WTC11 (cell line): ENCODE results near the gene TGM2. TPM values are rescaled to one million over a fixed set of nuclear protein-coding genes. Genes with fewer than 3 reads are reported as not detected.

Experiments used
- ATAC-seq: fragments of 200-7000 bp; cut with Tn5 transposase; 2 replicates; pipeline ENCODE4 v1.10.0; 2021; ENCODE audit warnings: mild to moderate bottlenecking, moderate library complexity
- CTCF ChIA-PET: fragments of 300-600 bp; sonication (Branson Sonifier 250); formaldehyde crosslinking; loops from one replicate; lab custom pipeline; 2021; ENCODE audit warnings: antibody characterized with exemption; lab: Charles Lee
- POLR2A ChIA-PET: fragments of 350-600 bp; sonication (Branson Sonifier 250); formaldehyde crosslinking; loops from one replicate; lab custom pipeline; 2021; ENCODE audit warnings: antibody characterized with exemption; lab: Charles Lee
- DNase-seq: peaks from one replicate; pipeline ENCODE4 v3.0.0; 2021; ENCODE audit warnings: low spot score
- H3K27ac Mint-ChIP-seq: 2 replicates; pipeline ENCODE4 v1.8.0; 2021; ENCODE audit warnings: mixed read lengths
- H3K27me3 Mint-ChIP-seq: 2 replicates; pipeline ENCODE4 v1.8.0; 2021; ENCODE audit warnings: low read depth, mild to moderate bottlenecking, moderate library complexity, mixed read lengths
- H3K36me3 Mint-ChIP-seq: 2 replicates; pipeline ENCODE4 v1.8.0; 2021; ENCODE audit warnings: mixed read lengths
- H3K4me1 Mint-ChIP-seq: 2 replicates; pipeline ENCODE4 v1.8.0; 2022; ENCODE audit warnings: mixed read lengths
- H3K4me3 Mint-ChIP-seq: 2 replicates; pipeline ENCODE4 v1.8.0; 2021; ENCODE audit warnings: mild to moderate bottlenecking, moderate library complexity, mixed read lengths
- H3K9me3 Mint-ChIP-seq: 2 replicates; pipeline ENCODE4 v1.8.0; 2021; ENCODE audit warnings: mixed read lengths
- AFF4 ChIP-seq: sonication (generic); formaldehyde crosslinking; IDR thresholded peaks from 2 replicates; pipeline ENCODE4 v1.8.1; 2023; ENCODE audit warnings: mild to moderate bottlenecking, missing genetic modification reagents, borderline replicate concordance
- E2F1 ChIP-seq: sonication (generic); formaldehyde crosslinking; IDR thresholded peaks from 2 replicates; pipeline ENCODE4 v1.8.0; 2022; ENCODE audit warnings: mild to moderate bottlenecking, missing genetic modification reagents
- ERG ChIP-seq: fragments of 250-450 bp; sonication (Bioruptor Pico); IDR thresholded peaks from 2 replicates; pipeline ENCODE4 v1.8.0; 2021; ENCODE audit warnings: mild to moderate bottlenecking
- ETV6 ChIP-seq: sonication (generic); formaldehyde crosslinking; IDR thresholded peaks from 2 replicates; pipeline ENCODE4 v1.8.1; 2022; ENCODE audit warnings: mild to moderate bottlenecking, missing genetic modification reagents
- GRHL2 ChIP-seq: fragments of 250-450 bp; sonication (Bioruptor Pico); IDR thresholded peaks from 2 replicates; pipeline ENCODE4 v1.8.0; 2022; ENCODE audit warnings: mild to moderate bottlenecking, moderate library complexity; ENCODE audit not compliant: insufficient replicate concordance, severe bottlenecking
- MLX ChIP-seq: sonication (generic); formaldehyde crosslinking; IDR thresholded peaks from 2 replicates; pipeline ENCODE4 v1.8.1; 2023; ENCODE audit warnings: mild to moderate bottlenecking, missing genetic modification reagents, moderate library complexity
- MXD4 ChIP-seq: fragments of 250-450 bp; sonication (Bioruptor Pico); IDR thresholded peaks from 2 replicates; pipeline ENCODE4 v1.8.0; 2021; ENCODE audit warnings: mild to moderate bottlenecking, moderate library complexity, borderline replicate concordance
- RORB ChIP-seq: fragments of 250-450 bp; sonication (Bioruptor Pico); IDR thresholded peaks from 2 replicates; pipeline ENCODE4 v1.9.0; 2021; ENCODE audit warnings: mild to moderate bottlenecking
- SMAD3 ChIP-seq: sonication (generic); formaldehyde crosslinking; IDR thresholded peaks from 2 replicates; pipeline ENCODE4 v1.8.0; 2022; ENCODE audit warnings: missing genetic modification reagents, mild to moderate bottlenecking, borderline replicate concordance
- TCF7 ChIP-seq: sonication (generic); formaldehyde crosslinking; IDR thresholded peaks from 2 replicates; pipeline ENCODE4 v1.8.0; 2022; ENCODE audit warnings: mild to moderate bottlenecking, low read depth, missing genetic modification reagents, moderate library complexity
- USF2 ChIP-seq: sonication (generic); formaldehyde crosslinking; IDR thresholded peaks from 2 replicates; pipeline ENCODE4 v1.8.1; 2023; ENCODE audit warnings: mild to moderate bottlenecking, missing genetic modification reagents, moderate library complexity
- ZBTB21 ChIP-seq: sonication (generic); formaldehyde crosslinking; IDR thresholded peaks from 2 replicates; pipeline ENCODE4 v1.8.1; 2023; ENCODE audit warnings: mild to moderate bottlenecking, missing genetic modification reagents, borderline replicate concordance
- ZNF121 ChIP-seq: sonication (generic); formaldehyde crosslinking; IDR thresholded peaks from 2 replicates; pipeline ENCODE4 v1.8.0; 2023; ENCODE audit warnings: missing genetic modification reagents
- ZNF138 ChIP-seq: sonication (generic); formaldehyde crosslinking; conservative IDR thresholded peaks from 2 replicates; pipeline ENCODE4 v1.8.1; 2022; ENCODE audit warnings: mild to moderate bottlenecking, moderate library complexity, missing genetic modification reagents
- ZNF396 ChIP-seq: fragments of 250-450 bp; sonication (Bioruptor Pico); IDR thresholded peaks from 2 replicates; pipeline ENCODE4 v1.8.0; 2021; ENCODE audit warnings: mild to moderate bottlenecking, moderate library complexity, borderline replicate concordance
- total RNA-seq: library from RNA; stranded (reverse); gene quantifications from 3 replicates; pipeline ENCODE4 v1.2.3, GENCODE V29; 2021
- TF ChIP-seq, protein P1 (sequence below): sonication (generic); formaldehyde crosslinking; IDR thresholded peaks from 2 replicates; pipeline ENCODE4 v1.8.0; 2023; ENCODE audit warnings: missing genetic modification reagents
- TF ChIP-seq, protein P2 (sequence below): fragments of 250-450 bp; sonication (Bioruptor Pico); IDR thresholded peaks from 2 replicates; pipeline ENCODE4 v1.9.0; 2021; ENCODE audit warnings: mild to moderate bottlenecking
- TF ChIP-seq, protein P3 (sequence below): sonication (generic); formaldehyde crosslinking; conservative IDR thresholded peaks from 2 replicates; pipeline ENCODE4 v1.8.1; 2023; ENCODE audit warnings: mild to moderate bottlenecking, low read depth, missing genetic modification reagents, moderate library complexity

The TGM2 gene
- total RNA-seq, 1 experiment from 2014 or later: 1.5 TPM

- no peak for TF ChIP-seq ZNF138 (CRISPR knock-in tag)
- TF ChIP-seq GRHL2 (CRISPR knock-in tag): no peak
- TF ChIP-seq ZNF396: no peak
- no peak for TF ChIP-seq E2F1 (CRISPR knock-in tag)
- no peak for TF ChIP-seq TCF7 (CRISPR knock-in tag)
- no peak for TF ChIP-seq ZNF121
- no peak for TF ChIP-seq MXD4
- TF ChIP-seq ZBTB21 (CRISPR knock-in tag): no peak
- TF ChIP-seq AFF4: no peak
- no peak for TF ChIP-seq USF2 (CRISPR knock-in tag)
- TF ChIP-seq MLX: no peak
- TF ChIP-seq, protein P1, sequence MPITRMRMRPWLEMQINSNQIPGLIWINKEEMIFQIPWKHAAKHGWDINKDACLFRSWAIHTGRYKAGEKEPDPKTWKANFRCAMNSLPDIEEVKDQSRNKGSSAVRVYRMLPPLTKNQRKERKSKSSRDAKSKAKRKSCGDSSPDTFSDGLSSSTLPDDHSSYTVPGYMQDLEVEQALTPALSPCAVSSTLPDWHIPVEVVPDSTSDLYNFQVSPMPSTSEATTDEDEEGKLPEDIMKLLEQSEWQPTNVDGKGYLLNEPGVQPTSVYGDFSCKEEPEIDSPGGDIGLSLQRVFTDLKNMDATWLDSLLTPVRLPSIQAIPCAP (CRISPR knock-in tag): no peak
Observed at GRCh38 chr20:38083338-38084048, 81.6 kb downstream of the TGM2 start (continued).

- H3K27me3 Mint-ChIP-seq: no peaks in the 10 kb centered on the region
- DNase-seq (no peak), ATAC-seq (no peak)
- H3K27ac Mint-ChIP-seq: no peak overlapping the region
- H3K9me3 Mint-ChIP-seq: peaks cover 7% of the 10 kb centered on the region
- no peaks in the 10 kb centered on the region for H3K4me1 Mint-ChIP-seq
- CTCF ChIA-PET: interaction anchor here (1.4 to 2.4 kb wide), 2 partner anchors 9 to 25 kb away, joined by 7 to 19 read pairs; no protein-coding TSS in a partner anchor
- H3K4me3 Mint-ChIP-seq: no peak overlapping the region
- peaks cover 43% of the 10 kb centered on the region for H3K36me3 Mint-ChIP-seq
- POLR2A ChIA-PET: no interaction called here
- TF ChIP-seq RORB (CRISPR knock-in tag) (no peak), ERG (CRISPR knock-in tag) (no peak), SMAD3 (CRISPR knock-in tag) (no peak), ETV6 (no peak)
- TF ChIP-seq, protein P2, sequence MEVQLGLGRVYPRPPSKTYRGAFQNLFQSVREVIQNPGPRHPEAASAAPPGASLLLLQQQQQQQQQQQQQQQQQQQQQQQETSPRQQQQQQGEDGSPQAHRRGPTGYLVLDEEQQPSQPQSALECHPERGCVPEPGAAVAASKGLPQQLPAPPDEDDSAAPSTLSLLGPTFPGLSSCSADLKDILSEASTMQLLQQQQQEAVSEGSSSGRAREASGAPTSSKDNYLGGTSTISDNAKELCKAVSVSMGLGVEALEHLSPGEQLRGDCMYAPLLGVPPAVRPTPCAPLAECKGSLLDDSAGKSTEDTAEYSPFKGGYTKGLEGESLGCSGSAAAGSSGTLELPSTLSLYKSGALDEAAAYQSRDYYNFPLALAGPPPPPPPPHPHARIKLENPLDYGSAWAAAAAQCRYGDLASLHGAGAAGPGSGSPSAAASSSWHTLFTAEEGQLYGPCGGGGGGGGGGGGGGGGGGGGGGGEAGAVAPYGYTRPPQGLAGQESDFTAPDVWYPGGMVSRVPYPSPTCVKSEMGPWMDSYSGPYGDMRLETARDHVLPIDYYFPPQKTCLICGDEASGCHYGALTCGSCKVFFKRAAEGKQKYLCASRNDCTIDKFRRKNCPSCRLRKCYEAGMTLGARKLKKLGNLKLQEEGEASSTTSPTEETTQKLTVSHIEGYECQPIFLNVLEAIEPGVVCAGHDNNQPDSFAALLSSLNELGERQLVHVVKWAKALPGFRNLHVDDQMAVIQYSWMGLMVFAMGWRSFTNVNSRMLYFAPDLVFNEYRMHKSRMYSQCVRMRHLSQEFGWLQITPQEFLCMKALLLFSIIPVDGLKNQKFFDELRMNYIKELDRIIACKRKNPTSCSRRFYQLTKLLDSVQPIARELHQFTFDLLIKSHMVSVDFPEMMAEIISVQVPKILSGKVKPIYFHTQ (CRISPR knock-in tag): no peak
- TF ChIP-seq, protein P3, sequence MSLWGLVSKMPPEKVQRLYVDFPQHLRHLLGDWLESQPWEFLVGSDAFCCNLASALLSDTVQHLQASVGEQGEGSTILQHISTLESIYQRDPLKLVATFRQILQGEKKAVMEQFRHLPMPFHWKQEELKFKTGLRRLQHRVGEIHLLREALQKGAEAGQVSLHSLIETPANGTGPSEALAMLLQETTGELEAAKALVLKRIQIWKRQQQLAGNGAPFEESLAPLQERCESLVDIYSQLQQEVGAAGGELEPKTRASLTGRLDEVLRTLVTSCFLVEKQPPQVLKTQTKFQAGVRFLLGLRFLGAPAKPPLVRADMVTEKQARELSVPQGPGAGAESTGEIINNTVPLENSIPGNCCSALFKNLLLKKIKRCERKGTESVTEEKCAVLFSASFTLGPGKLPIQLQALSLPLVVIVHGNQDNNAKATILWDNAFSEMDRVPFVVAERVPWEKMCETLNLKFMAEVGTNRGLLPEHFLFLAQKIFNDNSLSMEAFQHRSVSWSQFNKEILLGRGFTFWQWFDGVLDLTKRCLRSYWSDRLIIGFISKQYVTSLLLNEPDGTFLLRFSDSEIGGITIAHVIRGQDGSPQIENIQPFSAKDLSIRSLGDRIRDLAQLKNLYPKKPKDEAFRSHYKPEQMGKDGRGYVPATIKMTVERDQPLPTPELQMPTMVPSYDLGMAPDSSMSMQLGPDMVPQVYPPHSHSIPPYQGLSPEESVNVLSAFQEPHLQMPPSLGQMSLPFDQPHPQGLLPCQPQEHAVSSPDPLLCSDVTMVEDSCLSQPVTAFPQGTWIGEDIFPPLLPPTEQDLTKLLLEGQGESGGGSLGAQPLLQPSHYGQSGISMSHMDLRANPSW: no peak
Observed at GRCh38 chr20:38082894-38083293, 82.2 kb downstream of the TGM2 start.
